ENCODE results near the gene APCDD1L.
"Not testable (repeated sequence)": the region's sequence is repeated elsewhere in the genome, so short reads cannot be mapped to it uniquely, and the experiment has no call there.

The APCDD1L gene

GRCh38 chr20:58544891-58545290 lies 29.7 kb upstream of the APCDD1L start:
- DNase-seq = no peak

- no peak for DNase-seq
Measured at GRCh38 chr20:58544286-58544685, 29.1 kb upstream of the APCDD1L start.

- DNase-seq = no peak
Measured at GRCh38 chr20:58543274-58543673, 28.1 kb upstream of the APCDD1L start.

GRCh38 chr20:58542411-58543095 lies 27.4 kb upstream of the APCDD1L start:
- DNase-seq = no peak

GRCh38 chr20:58542034-58542410 lies 26.8 kb upstream of the APCDD1L start:
- DNase-seq = not testable (repeated sequence)

GRCh38 chr20:58538752-58539151 lies 23.6 kb upstream of the APCDD1L start:
- DNase-seq = no peak

GRCh38 chr20:58537831-58538230 lies 22.6 kb upstream of the APCDD1L start:
- DNase-seq = no peak

GRCh38 chr20:58536289-58536688 lies 21.1 kb upstream of the APCDD1L start:
- no peak for DNase-seq

- no peak for DNase-seq
Measured at GRCh38 chr20:58531657-58532056, 16.5 kb upstream of the APCDD1L start.

- no peak for DNase-seq
Measured at GRCh38 chr20:58531063-58531462, 15.9 kb upstream of the APCDD1L start.

- no peak for DNase-seq
Measured at GRCh38 chr20:58528412-58528811, 13.2 kb upstream of the APCDD1L start.

GRCh38 chr20:58526411-58526810 lies 11.2 kb upstream of the APCDD1L start:
- DNase-seq = no peak

GRCh38 chr20:58524814-58525213 lies 9.6 kb upstream of the APCDD1L start:
- DNase-seq = no peak

- DNase-seq = no peak
Measured at GRCh38 chr20:58523971-58524315, 8.7 kb upstream of the APCDD1L start.

- no peak for DNase-seq
Measured at GRCh38 chr20:58523072-58523970, 8.1 kb upstream of the APCDD1L start.

- DNase-seq = no peak
Measured at GRCh38 chr20:58522666-58523065, 7.5 kb upstream of the APCDD1L start.

- DNase-seq = no peak
Measured at GRCh38 chr20:58521763-58522162, 6.6 kb upstream of the APCDD1L start.

GRCh38 chr20:58519940-58520712 lies 4.9 kb upstream of the APCDD1L start:
- no peak for DNase-seq

GRCh38 chr20:58518896-58519593 lies 3.8 kb upstream of the APCDD1L start:
- DNase-seq = no peak

- DNase-seq = no peak
Measured at GRCh38 chr20:58518387-58518786, 3.2 kb upstream of the APCDD1L start.

- DNase-seq = no peak
Measured at GRCh38 chr20:58514321-58515232, 622 bp downstream of the APCDD1L start.

Data from SHP77 treated with DMSO at 0.1 percent for 48 hours (cell line).